Measurements from ENCODE around the gene ATXN1L.

DNA sequence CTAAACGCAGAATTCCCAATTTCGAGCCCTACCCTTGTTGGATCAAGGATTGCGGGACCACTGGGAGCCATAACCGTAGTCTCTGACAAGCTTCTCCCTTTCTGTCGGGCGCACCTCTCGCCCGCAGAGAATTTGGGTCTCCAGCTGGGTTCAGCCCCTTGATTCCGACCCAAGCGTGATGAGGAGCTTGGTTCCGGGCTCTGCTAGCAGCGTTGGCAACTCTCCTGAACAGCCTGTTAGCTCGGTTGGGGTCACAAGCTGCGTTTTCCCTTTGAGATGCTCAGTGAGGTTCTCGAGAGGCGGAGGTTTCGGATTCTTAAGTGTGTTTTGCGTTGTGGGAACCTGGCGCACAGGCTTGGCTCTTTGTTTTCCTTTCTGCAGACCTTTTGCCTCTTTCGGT, 655 bp downstream of the ATXN1L start:
- TF ChIP-seq POLR2A (IDR thresholded peaks at IDR 0.05) = no peak
- TF ChIP-seq, protein P1, sequence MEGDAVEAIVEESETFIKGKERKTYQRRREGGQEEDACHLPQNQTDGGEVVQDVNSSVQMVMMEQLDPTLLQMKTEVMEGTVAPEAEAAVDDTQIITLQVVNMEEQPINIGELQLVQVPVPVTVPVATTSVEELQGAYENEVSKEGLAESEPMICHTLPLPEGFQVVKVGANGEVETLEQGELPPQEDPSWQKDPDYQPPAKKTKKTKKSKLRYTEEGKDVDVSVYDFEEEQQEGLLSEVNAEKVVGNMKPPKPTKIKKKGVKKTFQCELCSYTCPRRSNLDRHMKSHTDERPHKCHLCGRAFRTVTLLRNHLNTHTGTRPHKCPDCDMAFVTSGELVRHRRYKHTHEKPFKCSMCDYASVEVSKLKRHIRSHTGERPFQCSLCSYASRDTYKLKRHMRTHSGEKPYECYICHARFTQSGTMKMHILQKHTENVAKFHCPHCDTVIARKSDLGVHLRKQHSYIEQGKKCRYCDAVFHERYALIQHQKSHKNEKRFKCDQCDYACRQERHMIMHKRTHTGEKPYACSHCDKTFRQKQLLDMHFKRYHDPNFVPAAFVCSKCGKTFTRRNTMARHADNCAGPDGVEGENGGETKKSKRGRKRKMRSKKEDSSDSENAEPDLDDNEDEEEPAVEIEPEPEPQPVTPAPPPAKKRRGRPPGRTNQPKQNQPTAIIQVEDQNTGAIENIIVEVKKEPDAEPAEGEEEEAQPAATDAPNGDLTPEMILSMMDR (IDR thresholded peaks at IDR 0.05) = no peak
